Measurements from ENCODE around the gene KCNH5. TPM values are rescaled to one million over a fixed set of nuclear protein-coding genes. Genes with fewer than 3 reads are reported as not detected.
"Not testable (repeated sequence)": the region's sequence is repeated elsewhere in the genome, so short reads cannot be mapped to it uniquely, and the experiment has no call there.

The KCNH5 gene
- total RNA-seq, 1 experiment from 2014 or later, result not detected

DNA sequence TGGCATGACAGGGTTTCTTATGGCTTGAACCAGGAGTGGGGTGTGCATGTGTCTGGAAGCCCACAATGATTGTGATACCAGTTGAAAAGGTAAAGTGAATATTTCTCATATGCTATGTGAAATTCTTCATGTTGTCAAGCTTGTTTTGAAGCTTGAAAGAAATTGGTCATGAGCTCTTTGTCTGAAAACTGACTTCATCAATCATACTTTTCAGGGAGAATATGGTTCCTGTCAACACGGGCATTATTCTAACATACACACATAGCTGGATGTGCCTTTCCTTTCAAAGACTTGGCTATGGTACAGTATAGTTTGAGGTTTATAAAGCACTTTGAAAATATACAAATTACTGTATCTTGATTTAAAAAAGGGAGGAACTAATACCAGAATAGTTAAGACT lies 158.8 kb downstream of the KCNH5 start:
- no peak for DNase-seq (ENCODE audit: low spot score)

DNA sequence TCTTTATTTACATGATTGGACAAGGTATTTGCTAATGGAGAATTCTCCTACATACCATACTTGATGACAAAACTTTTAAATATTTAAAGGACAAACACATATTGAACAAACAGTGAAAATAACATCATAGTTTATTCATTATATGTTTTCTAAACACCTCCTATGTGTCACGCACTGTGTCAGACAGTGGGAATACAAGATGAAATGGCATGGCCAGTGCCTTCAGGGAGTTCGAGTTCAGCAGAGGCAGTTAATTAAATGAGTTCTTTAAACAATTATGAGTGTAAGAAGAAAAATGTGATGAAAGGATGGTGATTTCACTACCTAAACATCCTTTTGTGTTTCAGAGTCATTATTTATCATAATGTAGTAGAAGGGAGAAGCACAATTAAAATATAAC lies 159.8 kb downstream of the KCNH5 start:
- DNase-seq (ENCODE audit: low spot score), result no peak

DNA sequence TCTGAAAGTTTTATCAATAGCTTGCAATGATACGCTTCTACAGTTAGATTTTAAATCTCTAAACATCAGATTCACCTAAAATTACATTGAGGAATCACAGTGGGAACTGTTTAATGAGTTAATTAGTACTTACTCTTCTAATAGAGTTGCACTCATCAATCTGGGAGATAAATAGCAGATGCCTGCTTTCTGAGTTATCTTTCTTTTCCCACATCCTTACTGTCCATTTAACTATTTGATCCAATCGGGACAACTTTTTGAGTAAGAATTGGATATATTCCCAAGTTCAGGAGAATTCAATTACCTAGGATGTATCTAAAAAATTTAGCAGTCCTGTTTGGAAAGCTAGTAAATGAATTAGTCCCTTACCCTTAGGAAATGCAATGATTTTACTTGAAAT lies 162.3 kb downstream of the KCNH5 start:
- DNase-seq (ENCODE audit: low spot score), result no peak

DNA sequence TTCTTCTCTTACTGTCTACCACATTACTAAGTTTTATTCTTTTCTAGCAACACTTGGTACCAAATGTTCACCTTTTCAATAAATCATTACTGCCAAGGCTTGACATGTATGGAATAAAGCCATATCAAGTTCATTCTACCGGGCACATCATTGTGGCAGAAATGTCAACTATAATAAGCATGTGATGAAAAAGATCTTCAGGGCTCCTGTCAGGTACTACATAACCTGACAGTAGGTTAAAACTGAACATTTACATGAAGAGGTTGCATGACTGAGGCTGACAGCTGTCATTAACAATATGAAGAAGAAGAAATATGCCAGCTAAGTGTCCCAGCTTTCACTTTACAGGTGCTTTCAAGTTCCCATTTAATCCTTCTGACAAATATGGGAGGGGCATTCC lies 178.9 kb downstream of the KCNH5 start:
- DNase-seq (ENCODE audit: low spot score), result no peak

DNA sequence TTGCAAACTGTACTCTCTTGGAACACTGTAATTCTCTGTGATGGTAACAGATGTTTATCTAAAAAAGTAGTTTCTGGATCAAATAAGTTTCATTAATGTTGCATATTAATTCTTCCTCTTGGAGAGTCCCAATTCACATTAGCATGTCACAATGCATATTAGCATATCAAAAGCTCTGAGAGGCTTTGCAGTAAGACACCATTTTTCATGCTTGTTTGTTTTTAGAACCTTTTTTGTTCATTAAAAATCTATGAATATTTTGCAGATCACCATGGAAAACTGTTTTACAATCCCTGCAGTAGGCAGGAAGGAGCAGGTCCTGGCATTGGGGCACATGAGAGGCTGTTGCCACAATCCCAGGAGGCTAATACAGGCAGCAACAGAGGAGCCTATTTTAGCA lies 180.7 kb downstream of the KCNH5 start:
- no peak for DNase-seq (ENCODE audit: low spot score)

DNA sequence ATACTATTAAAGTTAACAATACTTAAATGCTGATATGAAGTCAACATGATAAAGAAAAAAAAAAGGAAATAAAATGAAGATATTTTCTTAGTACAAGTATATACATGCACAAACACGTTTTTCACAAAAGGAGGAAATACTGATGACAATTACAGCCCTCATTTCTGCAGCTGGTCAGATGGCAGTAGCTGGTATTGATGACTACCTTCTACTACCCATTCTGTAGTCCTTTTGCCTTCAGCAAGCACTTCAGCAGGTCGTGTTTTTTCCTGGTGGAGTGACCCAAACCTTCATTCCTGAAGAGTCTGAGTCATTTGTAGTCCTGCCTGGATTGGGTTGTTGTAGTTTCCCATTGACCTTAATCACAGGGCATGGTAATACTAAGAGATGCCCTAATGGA lies 187.2 kb downstream of the KCNH5 start:
- not testable (repeated sequence) for DNase-seq (ENCODE audit: low spot score)

DNA sequence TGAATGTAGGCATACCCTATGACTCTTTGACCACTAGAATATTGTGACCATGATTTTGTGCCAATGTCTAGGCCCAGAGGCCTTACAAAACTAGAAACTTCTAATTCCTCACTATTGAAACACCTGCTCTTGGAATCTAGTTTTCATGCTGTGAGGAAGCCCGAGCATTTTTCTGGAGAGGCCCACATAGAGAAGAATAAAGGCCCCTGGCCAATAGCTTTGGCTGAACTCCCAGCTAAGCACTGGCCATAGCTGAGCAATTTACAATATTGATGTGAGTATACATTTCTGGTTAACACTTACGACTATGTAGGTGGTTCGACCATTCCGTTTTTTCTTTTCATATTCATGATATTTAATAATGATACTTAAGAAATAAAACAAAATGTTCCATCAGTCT lies 190.3 kb downstream of the KCNH5 start:
- no peak for DNase-seq (ENCODE audit: low spot score)

DNA sequence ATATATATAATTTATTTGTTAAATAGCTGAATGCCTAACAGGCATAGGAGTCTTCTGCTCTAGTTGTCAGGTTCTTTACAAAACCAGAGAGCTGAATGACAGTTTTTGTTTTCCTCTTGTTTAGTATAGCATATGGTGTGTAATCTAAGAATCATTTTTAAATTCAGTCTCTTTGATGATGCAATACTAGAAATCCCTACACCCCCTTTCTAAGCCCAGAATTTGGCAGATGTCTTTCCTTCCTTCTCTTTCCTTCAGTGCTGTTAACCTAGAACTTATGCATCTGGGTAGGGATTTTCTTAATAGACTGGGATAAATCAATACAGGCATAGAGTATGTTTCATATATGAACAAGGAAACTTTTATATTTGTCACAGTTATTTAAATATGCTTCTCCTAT lies 198.1 kb downstream of the KCNH5 start:
- DNase-seq (ENCODE audit: low spot score), result no peak

DNA sequence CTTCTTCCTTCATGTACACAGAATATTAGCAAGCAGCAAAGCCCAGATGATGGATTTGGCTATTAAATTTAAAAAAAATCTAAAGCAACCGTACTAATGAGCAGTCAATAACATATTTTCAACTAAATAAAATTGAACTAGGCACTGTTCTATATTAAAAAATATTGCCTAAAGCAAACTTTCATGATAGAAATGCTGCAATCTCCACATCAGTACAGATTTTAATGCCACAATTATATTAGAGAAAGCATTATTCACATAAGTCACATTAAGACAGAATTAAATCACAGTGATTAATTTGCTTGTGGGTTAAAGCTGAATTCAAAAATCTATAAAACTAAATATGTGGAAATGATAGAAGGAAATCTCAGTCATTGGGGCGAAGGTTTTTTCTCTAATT lies 200.7 kb downstream of the KCNH5 start:
- DNase-seq (ENCODE audit: low spot score), result no peak

DNA sequence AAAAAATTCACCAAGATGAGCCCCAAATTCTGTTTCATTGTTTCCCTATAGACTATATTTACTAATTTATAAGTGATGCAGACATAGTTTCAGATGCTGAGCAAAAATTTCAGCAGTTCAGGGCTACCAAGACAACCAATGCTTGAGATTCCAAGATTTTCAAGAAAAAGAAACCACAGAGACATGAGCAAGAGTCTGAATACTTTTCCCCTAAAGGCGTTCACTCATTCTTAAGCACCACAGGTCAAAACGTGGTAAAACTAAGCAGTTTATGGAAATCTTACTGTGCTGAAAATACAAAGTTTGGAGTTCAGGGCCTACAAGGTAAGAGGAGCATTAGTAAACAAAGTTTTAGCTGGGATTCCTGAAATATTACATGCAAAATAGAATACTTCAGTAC lies 221.2 kb downstream of the KCNH5 start:
- no peak for DNase-seq (ENCODE audit: low spot score)

DNA sequence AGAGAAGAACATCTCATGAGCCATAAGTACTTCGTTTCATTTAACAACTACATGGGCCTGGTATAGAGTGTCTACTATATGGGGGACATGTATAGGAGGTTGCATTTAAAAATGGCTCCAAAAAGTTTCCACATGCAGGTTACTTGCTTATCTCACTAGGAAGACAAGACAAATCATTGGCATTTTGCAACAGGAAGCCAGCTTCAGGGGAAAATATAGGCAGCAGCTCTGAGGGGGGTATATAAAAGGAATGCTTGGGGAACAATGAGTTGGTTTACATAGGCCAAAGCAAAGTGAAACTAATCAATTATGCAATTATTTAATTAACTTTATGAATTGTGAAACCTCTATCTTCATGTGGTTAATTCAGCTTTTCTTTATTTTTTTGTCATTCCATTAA lies 225.3 kb downstream of the KCNH5 start:
- no peak for DNase-seq (ENCODE audit: low spot score)

DNA sequence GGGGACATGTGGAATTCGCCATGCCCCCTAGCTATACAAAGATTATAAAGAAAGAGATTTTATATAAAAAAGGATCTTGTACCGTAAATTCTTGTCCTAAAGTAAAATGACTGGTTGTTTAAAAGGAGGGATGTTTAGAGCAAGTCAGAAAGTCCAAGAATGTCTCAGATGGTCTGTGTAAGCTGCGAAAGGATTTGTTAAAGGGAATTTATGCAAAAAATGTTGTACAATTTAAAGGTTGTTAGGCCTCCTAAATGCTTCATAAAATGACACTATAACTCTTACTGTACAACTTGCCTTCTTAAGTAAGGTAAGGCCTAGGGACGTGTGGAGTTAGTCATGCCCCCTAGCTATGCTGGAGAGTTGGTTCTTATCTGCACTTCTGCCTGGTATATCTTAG lies 237.6 kb downstream of the KCNH5 start:
- no peak for DNase-seq (ENCODE audit: low spot score)

DNA sequence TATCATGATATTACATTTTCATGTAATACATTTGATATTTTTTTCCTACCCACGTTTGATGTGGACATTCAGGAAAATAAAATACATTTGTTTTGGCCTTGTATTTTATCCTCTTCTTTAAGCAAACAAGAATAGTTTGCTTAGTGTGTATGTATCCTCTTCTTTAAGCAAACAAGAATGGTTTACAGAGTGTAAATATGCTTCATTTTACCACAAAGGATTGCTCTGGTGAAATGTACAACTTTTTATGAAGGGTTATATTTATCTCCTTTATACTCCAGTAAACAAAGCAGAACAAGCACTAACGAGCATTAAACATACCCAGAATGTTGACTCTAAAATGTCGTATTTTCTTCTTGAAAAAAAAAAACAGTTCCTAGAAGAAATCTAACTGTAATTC lies 244.7 kb downstream of the KCNH5 start:
- DNase-seq (ENCODE audit: low spot score), result no peak

DNA sequence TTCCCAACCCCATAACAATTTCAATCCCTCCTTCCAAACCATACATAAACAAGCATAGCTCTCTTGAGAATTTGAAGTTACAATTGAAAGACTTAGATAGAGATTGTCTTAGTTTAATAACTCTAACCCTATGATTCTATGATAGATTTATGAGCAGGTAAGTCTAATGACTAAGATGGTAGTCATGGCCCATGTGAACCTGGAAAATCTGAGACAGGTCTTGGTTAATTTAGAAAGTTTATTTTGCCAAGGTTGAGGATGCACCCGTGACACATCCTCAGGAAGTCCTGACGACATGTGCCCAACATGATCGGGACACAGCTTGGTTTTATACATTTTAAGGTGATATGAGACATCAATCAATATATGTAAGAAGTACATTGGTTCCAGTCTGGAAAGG lies 248.8 kb downstream of the KCNH5 start:
- no peak for DNase-seq (ENCODE audit: low spot score)

DNA sequence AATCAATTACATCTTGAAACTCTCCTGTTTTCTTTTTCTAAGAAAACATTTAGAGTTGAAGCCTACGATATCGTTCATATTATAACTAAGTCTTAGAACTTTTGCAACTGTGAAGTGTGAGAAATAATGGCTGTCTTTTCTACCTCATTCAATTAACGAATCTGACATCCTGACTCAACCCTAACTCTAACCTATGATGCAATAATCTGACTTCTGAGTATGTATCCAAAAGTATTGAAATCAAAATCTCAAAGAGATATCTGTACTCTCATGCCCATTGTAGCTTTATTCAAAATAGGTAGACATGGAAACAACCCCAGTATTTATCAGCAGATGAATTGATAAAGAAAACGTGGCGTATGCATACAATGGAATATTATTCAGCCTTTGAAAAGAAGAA lies 252.7 kb downstream of the KCNH5 start:
- DNase-seq (ENCODE audit: low spot score), result no peak

DNA sequence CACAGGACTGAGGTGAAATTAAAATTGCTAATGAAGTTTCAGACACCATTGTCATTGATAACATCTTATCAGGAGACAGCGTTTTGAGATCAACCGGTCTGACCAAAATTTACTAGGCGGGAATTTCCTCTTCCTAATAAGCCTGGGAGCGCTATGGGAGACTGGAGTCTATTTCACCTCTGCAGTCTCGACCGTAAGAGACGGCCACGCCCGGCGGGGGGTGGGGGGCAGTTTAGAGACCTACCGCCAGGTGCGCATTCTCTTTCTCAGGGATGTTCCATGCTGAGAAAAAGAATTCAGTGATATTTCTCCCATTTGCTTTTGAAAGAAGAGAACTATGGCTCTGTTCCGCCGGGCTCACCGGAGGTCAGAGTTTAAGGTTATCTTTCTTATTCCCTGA lies 263.9 kb downstream of the KCNH5 start:
- not testable (repeated sequence) for DNase-seq (ENCODE audit: low spot score)

DNA sequence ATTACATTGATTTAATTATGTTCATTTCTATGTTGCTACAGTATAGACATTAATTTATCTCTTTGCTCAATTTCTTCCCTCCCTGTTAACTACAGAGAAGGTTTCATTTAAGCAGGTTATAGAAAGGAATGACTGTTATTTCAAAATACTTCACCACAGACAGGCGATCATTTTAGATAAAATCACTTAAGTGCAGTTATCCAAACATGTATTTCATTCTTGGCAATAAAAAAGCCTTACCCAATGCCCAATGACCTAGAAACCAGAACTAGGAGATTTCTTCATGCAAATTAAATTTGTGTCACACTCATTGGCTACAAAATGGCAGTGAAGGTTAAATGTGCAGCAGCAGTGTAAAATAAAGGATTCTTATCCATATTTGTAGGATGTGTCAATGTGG lies 266.4 kb downstream of the KCNH5 start:
- DNase-seq (ENCODE audit: low spot score), result peak; percentile 1

DNA sequence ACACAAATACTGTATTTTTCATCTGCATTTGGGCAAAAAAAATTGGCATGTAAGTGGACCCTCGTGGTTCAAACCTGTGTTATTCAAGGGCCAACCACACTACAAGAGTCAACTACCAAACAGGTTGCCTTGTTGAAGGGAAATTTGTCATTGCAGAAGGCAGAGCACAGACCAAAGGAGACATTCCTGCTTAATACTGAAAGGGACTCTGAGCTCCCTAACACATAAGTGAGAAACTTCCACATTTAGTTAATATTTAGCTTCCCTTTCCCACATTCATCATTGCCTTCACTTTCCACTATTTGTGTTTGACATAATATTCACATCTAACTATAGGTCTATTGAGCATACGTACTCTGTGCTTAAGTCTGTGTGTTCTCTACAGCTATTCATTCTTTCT lies 266.9 kb downstream of the KCNH5 start:
- DNase-seq (ENCODE audit: low spot score), result no peak

DNA sequence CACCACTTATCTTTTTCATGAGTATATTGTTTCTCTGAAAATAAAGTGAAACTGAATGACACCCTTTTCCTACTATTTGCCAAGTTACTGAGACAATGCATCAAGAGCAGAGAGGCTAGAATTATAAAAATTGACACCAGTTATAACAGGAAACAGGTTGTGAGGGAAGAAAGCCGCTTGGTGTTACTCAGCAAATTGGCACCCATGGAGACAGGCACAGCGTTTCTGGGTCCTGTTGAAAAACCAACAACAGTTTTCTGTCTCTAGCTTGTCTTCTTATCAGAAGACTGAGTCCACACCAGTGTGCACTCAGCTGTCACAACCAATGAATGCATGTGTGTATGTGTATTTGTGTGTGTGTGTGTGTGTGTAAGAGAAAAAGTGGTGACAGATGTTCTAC lies 267.7 kb downstream of the KCNH5 start:
- DNase-seq (ENCODE audit: low spot score), result no peak

DNA sequence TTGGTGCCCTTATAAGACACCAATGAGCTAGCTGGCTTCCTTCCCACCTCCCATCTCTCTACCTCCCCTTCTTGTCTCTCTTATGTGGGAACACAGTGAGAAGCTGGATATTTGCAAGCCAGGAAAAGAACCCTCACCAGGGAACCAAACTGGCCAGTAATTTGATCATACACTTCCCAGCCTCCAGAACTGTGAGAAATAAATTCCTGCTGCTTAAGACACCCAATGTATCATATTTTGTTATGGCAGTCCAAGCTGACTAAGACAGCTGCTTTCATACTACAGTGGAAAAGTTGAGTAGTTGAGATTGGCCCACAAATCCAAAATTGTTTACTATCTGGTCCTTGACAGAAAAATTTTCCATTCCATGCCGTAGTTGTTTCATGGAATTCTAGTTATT lies 269.0 kb downstream of the KCNH5 start:
- DNase-seq (ENCODE audit: low spot score), result no peak

DNA sequence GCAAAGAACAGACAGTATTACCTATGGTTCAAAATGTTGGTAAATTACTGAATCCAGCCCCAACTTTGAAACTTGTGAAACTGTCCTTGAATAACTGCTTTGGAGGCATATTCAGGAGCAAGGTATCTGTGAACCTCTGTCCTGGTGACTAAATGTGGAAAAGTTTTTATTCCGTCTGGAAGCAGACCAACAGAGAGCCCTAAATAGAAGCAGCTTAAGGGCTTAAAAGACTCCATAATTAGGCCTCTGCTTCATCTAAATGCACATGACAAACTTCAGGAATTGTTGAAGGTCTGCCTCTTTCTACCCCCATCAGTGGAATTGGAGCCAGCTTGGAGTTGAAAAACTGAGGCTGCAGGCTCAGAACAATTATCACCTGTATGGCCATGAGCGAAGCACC lies 276.5 kb downstream of the KCNH5 start:
- DNase-seq (ENCODE audit: low spot score), result no peak

DNA sequence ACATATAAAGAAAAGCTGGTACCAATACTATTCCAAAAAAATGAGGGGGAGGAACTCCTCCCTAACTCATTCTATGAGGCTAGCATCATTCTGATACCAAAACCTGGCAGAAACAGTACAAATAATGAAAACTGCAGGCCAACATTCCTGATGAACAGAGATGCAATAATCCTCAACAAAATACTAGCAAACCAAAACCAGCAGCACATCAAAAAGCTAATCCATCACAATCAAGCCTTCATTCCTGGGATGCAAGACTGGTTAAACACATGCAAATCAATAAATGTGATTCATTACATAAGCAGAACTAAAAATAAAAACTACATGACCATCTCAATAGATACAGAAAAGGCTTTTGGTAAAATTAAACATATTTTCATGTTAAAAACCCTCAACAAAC lies 281.3 kb downstream of the KCNH5 start:
- no peak for DNase-seq (ENCODE audit: low spot score)

DNA sequence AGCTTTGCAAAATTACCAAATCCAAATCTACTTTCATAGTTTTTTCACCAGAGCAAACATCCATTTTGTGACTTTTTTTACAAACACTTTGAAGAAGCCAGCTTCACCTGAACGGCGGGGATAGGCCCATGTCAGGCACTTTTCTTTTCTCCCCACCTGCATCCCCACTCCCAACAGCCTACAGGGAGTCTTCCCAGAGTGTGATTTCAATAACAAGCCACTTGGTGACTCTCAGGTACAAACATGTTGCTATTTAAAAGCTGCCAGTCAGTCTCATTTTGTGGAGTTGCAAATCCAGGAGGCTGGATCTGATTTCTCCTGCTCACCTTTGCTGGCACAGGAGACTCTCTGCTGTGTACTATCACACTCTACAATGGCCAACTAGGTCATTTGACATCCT lies 285.5 kb downstream of the KCNH5 start:
- no peak for DNase-seq (ENCODE audit: low spot score)

DNA sequence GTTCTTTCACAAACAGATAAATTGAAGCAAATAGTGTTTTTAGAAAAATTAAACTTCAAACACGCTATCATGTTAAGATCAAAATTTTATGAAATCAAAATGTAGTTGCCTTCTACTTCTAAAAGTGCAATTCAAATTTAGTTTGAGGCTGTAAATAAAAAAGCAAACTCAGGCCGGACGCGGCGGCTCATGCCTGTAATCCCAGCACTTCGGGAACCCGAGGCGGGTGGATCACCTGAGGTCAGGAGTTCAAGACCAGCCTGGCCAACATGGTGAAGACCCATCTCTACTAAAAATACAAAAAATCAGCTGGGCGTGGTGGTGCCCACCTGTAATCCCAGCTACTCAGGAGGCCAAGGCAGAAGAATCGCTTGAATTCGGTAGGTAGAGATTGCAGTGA lies 298.4 kb downstream of the KCNH5 start:
- DNase-seq (ENCODE audit: low spot score), result not testable (repeated sequence)

DNA sequence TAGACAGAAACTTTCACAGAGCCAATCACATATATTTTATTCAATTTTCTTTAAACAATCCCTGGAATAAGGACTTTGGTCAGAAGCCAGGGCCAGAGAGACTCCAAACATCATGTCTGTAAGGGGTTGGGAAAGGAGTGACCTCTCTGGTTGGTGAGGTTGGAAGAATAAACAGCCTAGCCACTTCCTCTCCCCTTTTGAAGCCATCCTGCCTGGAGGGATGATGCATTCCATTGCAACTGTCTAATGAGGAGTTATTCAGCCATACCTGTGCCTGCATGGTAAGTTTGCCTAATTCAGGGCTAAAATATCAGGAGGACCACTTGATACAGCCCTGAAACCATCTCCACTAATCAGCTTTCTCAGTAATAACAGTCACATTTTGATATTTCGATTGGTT lies 299.8 kb downstream of the KCNH5 start:
- no peak for DNase-seq (ENCODE audit: low spot score)
